Measurements from ENCODE around the gene CCDC15. TPM values are rescaled to one million over a fixed set of nuclear protein-coding genes. Genes with fewer than 3 reads are reported as not detected.

The CCDC15 gene
- total and polyA plus RNA-seq, 2 of the 4 experiments (the other 2 are of a cell fraction): 1.1 to 2.0 TPM

GRCh38 chr11:124920870-124921609 lies 33.0 kb upstream of the CCDC15 start:
- H3K79me1 ChIP-seq (ENCODE audit: low read depth in 1 of 2, low read length in 2 of 2): peaks cover 0 to 3% of the 10 kb centered on the region in 2 experiments; a peak in 1 of 4 replicates
- no peak overlapping the region; the same call in 2 of the 3 replicates for H2BK15ac ChIP-seq (ENCODE audit: low read depth, low read length)
- no peak overlapping the region for H3K56ac ChIP-seq (ENCODE audit: extremely low read depth, insufficient read depth, low read length)
- no peak overlapping the region for H2BK5ac ChIP-seq (ENCODE audit: low read depth, low read length, poor library complexity, severe bottlenecking)
- H3K9ac ChIP-seq (ENCODE audit: low read depth, low read length): peak overlapping the region; percentile 8; the same call in 1 of the 2 replicates
- peak overlapping the region; percentile 74 for H3K4ac ChIP-seq (ENCODE audit: low read depth, low read length)
- DNase-seq (peak; percentile 47), ATAC-seq (ENCODE audit: low read depth) (peak; percentile 76)
- peak overlapping the region; percentile 17 for H2BK120ac ChIP-seq (ENCODE audit: low read depth, low read length)
- no peaks in the 10 kb centered on the region for H3K27me3 ChIP-seq (ENCODE audit: control insufficient read depth, insufficient read depth, low read length)
- H2BK20ac ChIP-seq (ENCODE audit: low read depth, low read length): peak overlapping the region; percentile 61; the same call in 1 of the 2 replicates
- peak overlapping the region; percentile 24; the same call in 1 of the 2 replicates for H3K18ac ChIP-seq (ENCODE audit: low read depth, low read length)
- peak overlapping the region; percentile 31 for H3K4me3 ChIP-seq (ENCODE audit: insufficient read depth, low read depth, low read length)
- H4K20me1 ChIP-seq (ENCODE audit: insufficient read depth, low read length): no peaks in the 10 kb centered on the region
- H3K36me3 ChIP-seq (ENCODE audit: control insufficient read depth, insufficient read depth, low read length): no peaks in the 10 kb centered on the region
- peaks cover 19% of the 10 kb centered on the region; the same call in 1 of the 2 replicates for H3K9me1 ChIP-seq (ENCODE audit: insufficient read depth, low read length)
- 7% methylated on average over 16 of the region's 82 CpGs; no CpG with 5 or more reads in 1 of the 2 experiments for WGBS, 2 experiments (ENCODE audit: extremely low coverage in 2 of 2, insufficient read length in 1 of 2)
- TF ChIP-seq CEBPB (IDR thresholded peaks at IDR 0.05; ENCODE audit: low read depth, low read length) (peak; percentile 35; the same call in 1 of the 2 replicates), RFX5 (IDR thresholded peaks at IDR 0.05; ENCODE audit: low read depth, low read length) (no peak)
- TF ChIP-seq, protein P1, sequence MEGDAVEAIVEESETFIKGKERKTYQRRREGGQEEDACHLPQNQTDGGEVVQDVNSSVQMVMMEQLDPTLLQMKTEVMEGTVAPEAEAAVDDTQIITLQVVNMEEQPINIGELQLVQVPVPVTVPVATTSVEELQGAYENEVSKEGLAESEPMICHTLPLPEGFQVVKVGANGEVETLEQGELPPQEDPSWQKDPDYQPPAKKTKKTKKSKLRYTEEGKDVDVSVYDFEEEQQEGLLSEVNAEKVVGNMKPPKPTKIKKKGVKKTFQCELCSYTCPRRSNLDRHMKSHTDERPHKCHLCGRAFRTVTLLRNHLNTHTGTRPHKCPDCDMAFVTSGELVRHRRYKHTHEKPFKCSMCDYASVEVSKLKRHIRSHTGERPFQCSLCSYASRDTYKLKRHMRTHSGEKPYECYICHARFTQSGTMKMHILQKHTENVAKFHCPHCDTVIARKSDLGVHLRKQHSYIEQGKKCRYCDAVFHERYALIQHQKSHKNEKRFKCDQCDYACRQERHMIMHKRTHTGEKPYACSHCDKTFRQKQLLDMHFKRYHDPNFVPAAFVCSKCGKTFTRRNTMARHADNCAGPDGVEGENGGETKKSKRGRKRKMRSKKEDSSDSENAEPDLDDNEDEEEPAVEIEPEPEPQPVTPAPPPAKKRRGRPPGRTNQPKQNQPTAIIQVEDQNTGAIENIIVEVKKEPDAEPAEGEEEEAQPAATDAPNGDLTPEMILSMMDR (conservative IDR thresholded peaks at IDR 0.05; ENCODE audit: low read depth, low read length): 0 out of 2 replicates have a peak, but pooled peaks have one; percentile 13
- H3K4me2 ChIP-seq (ENCODE audit: low read depth, low read length): peak overlapping the region; percentile 38
- peak overlapping the region; percentile 46; the same call in 1 of the 2 replicates for H4K91ac ChIP-seq (ENCODE audit: insufficient read depth, low read depth, low read length)
- dilution Hi-C loops (cut with HindIII; ENCODE audit: low sequenced_read_pairs, unreplicated experiment) (no loop called here), intact Hi-C loops (cut with micrococcal nuclease) (loop anchor here (2.0 kb wide), 1 partner anchor 44 kb away; no protein-coding TSS in a partner anchor), in situ Hi-C loops (cut with MboI; ENCODE audit: low sequenced_read_pairs) (no loop called here)
- peak overlapping the region; percentile 68 to 90 for H4K8ac ChIP-seq (ENCODE audit: low read depth in 2 of 2, low read length in 2 of 2)
- peak overlapping the region; percentile 70 for H4K5ac ChIP-seq (ENCODE audit: low read depth, low read length)
- POLR2A ChIA-PET (ENCODE audit: unreplicated experiment): no interaction called here
- H3K23ac ChIP-seq (ENCODE audit: low read depth, low read length): 0 out of 2 replicates have a peak overlapping the region, but pooled peaks have one; percentile 38
- CTCF ChIA-PET: interaction anchor here (0.6 to 1.0 kb wide), 2 partner anchors 9 to 32 kb away, joined by 3 read pairs; no protein-coding TSS in a partner anchor
- H3K4me1 ChIP-seq (ENCODE audit: control insufficient read depth, insufficient read depth, low read length): peaks cover 8% of the 10 kb centered on the region
- peak overlapping the region; percentile 64; the same call in 1 of the 2 replicates for H3K14ac ChIP-seq (replicated peaks; ENCODE audit: low read depth, low read length)
- H2AFZ ChIP-seq (replicated peaks; ENCODE audit: low read length, poor library complexity): peak overlapping the region; percentile 93
- H3K9me3 ChIP-seq (ENCODE audit: control insufficient read depth, insufficient read depth, low read length): no peaks in the 10 kb centered on the region
- peak overlapping the region; percentile 42; the same call in 1 of the 2 replicates for H2AK5ac ChIP-seq (ENCODE audit: low read depth, low read length)
- peak overlapping the region; percentile 18 for H2AK9ac ChIP-seq (replicated peaks; ENCODE audit: low read depth, low read length, poor library complexity)
- BruUV-seq (replicated peaks): no TSS peak
- H3K27ac ChIP-seq (ENCODE audit: insufficient read depth, low read length): peak overlapping the region; percentile 8; the same call in 1 of the 2 replicates

Measured in IMR-90 (cell line).